Upper lobe of right lung (tissue), 1 donor: ENCODE data around the gene OPA1. TPM values are rescaled to one million over a fixed set of nuclear protein-coding genes. Genes with fewer than 3 reads are reported as not detected.

Experiments
- ATAC-seq: fragments of 200-7000 bp; cut with Tn5 transposase; one replicate; pipeline ENCODE4 v1.9.1; 2020; ENCODE audit warnings: mild to moderate bottlenecking, moderate library complexity
- DNase-seq: peaks from one replicate; pipeline ENCODE4 v3.0.0-alpha.2; 2020
- H3K27ac ChIP-seq: fragments of 200-600 bp; one replicate; pipeline ENCODE4 v1.8.0; 2022
- H3K27me3 ChIP-seq: fragments of 200-600 bp; one replicate; pipeline ENCODE4 v1.8.0; 2022; ENCODE audit warnings: mild to moderate bottlenecking
- H3K36me3 ChIP-seq: fragments of 200-600 bp; one replicate; pipeline ENCODE4 v1.8.0; 2022
- H3K4me1 ChIP-seq: fragments of 200-600 bp; one replicate; pipeline ENCODE4 v1.8.0; 2022
- H3K4me3 ChIP-seq: fragments of 200-600 bp; one replicate; pipeline ENCODE4 v1.8.0; 2022; ENCODE audit warnings: mild to moderate bottlenecking
- H3K9me3 ChIP-seq: fragments of 200-600 bp; one replicate; pipeline ENCODE4 v1.8.0; 2022
- CTCF ChIP-seq: fragments of 200-600 bp; IDR thresholded peaks from one replicate; pipeline ENCODE4 v1.8.0; 2022; ENCODE audit warnings: antibody characterized with exemption
- intact Hi-C: fragments of 100-400 bp; cut with DNase I; formaldehyde crosslinking; loops from one replicate; pipeline ENCODE4 v1.11.0; 2022
- total RNA-seq: library from RNA; stranded (reverse); fragmentation: NEBNext Ultra II Directional; extraction: Animal tissue kit (Norgen Biotek cat#: 25700); gene quantifications from one replicate; pipeline ENCODE4 v1.2.1, GENCODE V29; 2021
- donor health status: DM: no; HTN: yes; CAD: no; lungs with severe emphysema.

The OPA1 gene
- total RNA-seq, 1 donor from 2014 or later: 46.3 TPM

GRCh38 chr3:193620057-193620456 lies 27.0 kb downstream of the OPA1 start:
- Histone ChIP-seq H3K27me3 (no peaks in the 10 kb centered on the region), H3K4me3 (no peak overlapping the region), H3K36me3 (peaks cover 74% of the 10 kb centered on the region), H3K9me3 (no peaks in the 10 kb centered on the region), H3K4me1 (no peaks in the 10 kb centered on the region), H3K27ac (no peak overlapping the region)
- DNase-seq: no peak
- no peak for TF ChIP-seq CTCF
- intact Hi-C loops: no loop called here
- no peak for ATAC-seq

GRCh38 chr3:193620650-193621049 lies 27.6 kb downstream of the OPA1 start:
- Histone ChIP-seq H3K27ac (no peak overlapping the region), H3K36me3 (peaks cover 71% of the 10 kb centered on the region), H3K9me3 (no peaks in the 10 kb centered on the region), H3K4me3 (no peak overlapping the region), H3K4me1 (no peaks in the 10 kb centered on the region), H3K27me3 (no peaks in the 10 kb centered on the region)
- intact Hi-C loops: no loop called here
- DNase-seq: no peak
- TF ChIP-seq CTCF: no peak
- no peak for ATAC-seq

GRCh38 chr3:193621127-193621526 lies 28.1 kb downstream of the OPA1 start:
- ATAC-seq: no peak
- TF ChIP-seq CTCF: no peak
- Histone ChIP-seq H3K27ac (no peak overlapping the region), H3K4me3 (no peak overlapping the region), H3K36me3 (peaks cover 70% of the 10 kb centered on the region), H3K4me1 (no peaks in the 10 kb centered on the region), H3K27me3 (no peaks in the 10 kb centered on the region), H3K9me3 (no peaks in the 10 kb centered on the region)
- intact Hi-C loops: no loop called here
- no peak for DNase-seq

- Histone ChIP-seq H3K4me3 (no peak overlapping the region), H3K36me3 (peaks cover 24% of the 10 kb centered on the region), H3K4me1 (no peaks in the 10 kb centered on the region), H3K27me3 (no peaks in the 10 kb centered on the region), H3K27ac (no peak overlapping the region), H3K9me3 (no peaks in the 10 kb centered on the region)
- TF ChIP-seq CTCF: no peak
- no peak for DNase-seq
- ATAC-seq: no peak
- intact Hi-C loops: no loop called here
Measured at GRCh38 chr3:193630005-193630404, 37.0 kb downstream of the OPA1 start.

GRCh38 chr3:193637831-193638230 lies 44.8 kb downstream of the OPA1 start:
- no peak overlapping the region for H3K4me3 ChIP-seq
- ATAC-seq (no peak), DNase-seq (no peak)
- TF ChIP-seq CTCF: no peak
- intact Hi-C loops: no loop called here
- peaks cover 50% of the 10 kb centered on the region for H3K36me3 ChIP-seq
- H3K4me1 ChIP-seq: no peaks in the 10 kb centered on the region
- no peaks in the 10 kb centered on the region for H3K27me3 ChIP-seq
- H3K27ac ChIP-seq: no peak overlapping the region
- no peaks in the 10 kb centered on the region for H3K9me3 ChIP-seq

- DNase-seq: no peak
Measured at GRCh38 chr3:193638833-193639232, 45.8 kb downstream of the OPA1 start.

More at GRCh38 chr3:193638833-193639232, 45.8 kb downstream of the OPA1 start:
- no peak for TF ChIP-seq CTCF
- ATAC-seq: no peak
- Histone ChIP-seq H3K27ac (no peak overlapping the region), H3K27me3 (no peaks in the 10 kb centered on the region), H3K9me3 (no peaks in the 10 kb centered on the region), H3K4me1 (no peaks in the 10 kb centered on the region), H3K36me3 (peaks cover 60% of the 10 kb centered on the region), H3K4me3 (no peak overlapping the region)
- intact Hi-C loops: no loop called here
